AG09309 (cell line): Measurements from ENCODE around the gene FAM171A2.
"Not testable (repeated sequence)": the region's sequence is repeated elsewhere in the genome, so short reads cannot be mapped to it uniquely, and the experiment has no call there.

Source experiments
- DNase-seq: peaks from one replicate; pipeline ENCODE4 v3.0.0-alpha.2; 2010; ENCODE audit warnings: low read depth
- H3K4me3 ChIP-seq: 2 replicates; pipeline ENCODE4 v1.5.1; 2011; ENCODE audit warnings: mild to moderate bottlenecking, low read depth, low read length, moderate library complexity; ENCODE audit not compliant: control insufficient read depth
- CTCF ChIP-seq: IDR thresholded peaks from 2 replicates; pipeline ENCODE4 v1.5.1; 2011; ENCODE audit warnings: mild to moderate bottlenecking, low read depth, low read length, inconsistent platforms; ENCODE audit not compliant: insufficient read depth, control insufficient read depth; ENCODE audit errors: missing control alignments

FAM171A2 gene

DNA sequence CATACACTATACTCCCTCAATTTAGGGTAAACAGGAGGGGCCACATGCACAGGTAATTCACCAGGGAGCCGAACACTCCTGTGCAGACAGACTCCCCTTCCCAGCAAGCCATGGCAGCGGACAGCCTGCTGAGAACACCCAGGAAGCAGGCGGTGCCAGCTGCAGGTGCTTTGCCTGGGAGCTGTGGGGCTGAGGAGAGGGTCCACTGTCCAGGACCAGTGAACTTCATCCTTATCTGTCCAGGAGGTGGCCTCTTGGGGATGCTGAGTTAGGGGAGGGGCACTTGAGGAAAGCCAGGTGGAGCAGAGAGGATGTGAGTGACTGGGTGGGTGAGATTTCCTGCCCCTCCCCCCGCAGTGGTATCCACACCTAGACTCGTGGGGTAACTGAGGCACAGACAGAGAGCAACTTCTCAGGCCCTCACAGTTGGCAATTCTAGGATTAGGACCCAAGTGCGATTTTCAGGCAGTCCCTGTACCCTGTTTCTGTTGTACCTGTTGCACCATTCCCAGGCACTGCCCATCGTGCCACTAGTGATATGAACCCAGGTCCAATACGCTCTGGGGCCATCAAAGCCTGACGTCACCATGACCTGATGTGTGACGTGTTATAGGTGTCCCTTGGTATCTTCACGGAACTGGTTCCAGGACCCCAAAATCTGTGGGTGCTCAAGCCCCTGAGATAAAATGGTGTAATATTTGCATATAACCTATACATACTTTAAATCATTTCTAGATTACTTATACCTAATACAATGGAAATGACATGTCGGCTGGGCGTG lies 17.4 kb downstream of the FAM171A2 start:
- DNase-seq = no peak
- peak overlapping the region; percentile 92 for H3K4me3 ChIP-seq
- TF ChIP-seq CTCF = no peak

DNA sequence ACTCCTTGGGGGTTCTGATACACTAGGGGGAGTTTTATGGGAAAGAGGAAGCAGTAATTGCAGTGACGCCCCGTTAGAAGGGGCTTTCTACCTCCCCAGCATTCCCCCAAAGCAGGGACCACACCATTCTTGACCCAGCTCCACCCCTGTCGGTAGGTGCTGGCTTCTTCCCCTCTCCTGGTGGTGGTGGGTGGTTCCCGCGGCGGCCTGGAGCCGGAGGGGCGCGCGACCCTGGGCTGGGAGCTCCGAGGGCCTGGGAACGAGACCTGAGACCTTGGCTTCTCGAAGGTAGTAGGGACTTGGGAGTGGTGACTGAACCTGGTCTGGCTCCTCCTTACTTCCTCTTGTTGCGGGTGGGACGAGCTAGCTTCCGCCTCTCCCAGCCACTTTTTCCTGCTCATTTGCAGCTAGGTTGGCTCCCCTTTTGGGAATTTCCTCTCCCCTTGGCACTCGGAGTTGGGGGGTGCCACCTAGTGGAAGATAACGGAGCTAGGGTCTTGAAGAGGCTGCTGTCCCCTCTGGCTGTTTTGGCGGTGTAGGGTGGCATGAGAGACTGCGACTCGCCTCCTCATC lies 18.1 kb downstream of the FAM171A2 start:
- H3K4me3 ChIP-seq = peak overlapping the region; percentile 92
- DNase-seq = no peak
- TF ChIP-seq CTCF = peak; percentile 70

- peak within 1 kb of the TSS; percentile 92 for H3K4me3 ChIP-seq
- peak; percentile 94 for DNase-seq
- TF ChIP-seq CTCF = no peak
These were observed 18.7 kb downstream of the FAM171A2 start, which contains the start of gene GRN for GRCh38 chr17:44344939-44345453. TSS of gene GRN (plus strand) at chr17:44345302. CDS start at chr17:44349165, 3,863 bp downstream.

DNA sequence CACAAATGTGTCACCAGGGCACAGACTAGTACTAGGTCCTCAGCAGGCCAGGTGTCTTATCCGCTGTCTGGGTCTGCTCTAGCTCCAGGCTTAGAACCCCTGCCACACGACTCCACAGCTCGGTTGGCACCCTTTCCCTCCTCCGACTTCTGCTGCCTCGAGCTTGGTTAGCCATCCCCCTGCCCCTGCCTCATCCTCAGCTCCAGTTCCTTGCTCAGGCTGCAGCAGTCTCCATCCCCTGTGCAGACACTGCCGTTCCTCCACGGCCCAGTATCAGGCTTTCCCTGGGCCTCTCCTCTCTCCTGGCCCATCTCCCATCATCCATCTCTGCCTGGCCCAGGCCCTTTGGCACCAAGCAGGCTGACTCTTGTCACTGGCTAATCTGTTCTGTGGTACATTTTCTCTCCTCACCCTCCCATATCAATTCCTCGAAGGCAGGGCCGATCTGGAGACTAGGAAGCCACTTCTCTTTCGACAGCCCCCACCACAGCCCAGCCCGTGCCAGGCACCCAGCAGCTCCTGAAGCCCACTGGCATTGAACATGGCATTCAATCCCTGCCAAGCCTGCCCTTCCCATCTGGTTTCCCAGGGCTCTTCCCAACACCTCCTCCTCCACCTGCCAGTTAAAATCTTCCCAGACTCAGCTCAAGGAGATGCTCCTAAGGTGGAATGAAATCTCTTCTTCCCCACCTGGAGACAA lies 20.0 kb downstream of the FAM171A2 start:
- DNase-seq = no peak
- no peak for TF ChIP-seq CTCF
- no peak overlapping the region for H3K4me3 ChIP-seq

GRCh38 chr17:44340553-44340952 lies 23.1 kb downstream of the FAM171A2 start:
- DNase-seq, H3K4me3 ChIP-seq: not testable (repeated sequence)

- H3K4me3 ChIP-seq = no peak overlapping the region
- DNase-seq = no peak
- TF ChIP-seq CTCF = no peak
These were observed 25.0 kb downstream of the FAM171A2 start for GRCh38 chr17:44338702-44339101.

DNA sequence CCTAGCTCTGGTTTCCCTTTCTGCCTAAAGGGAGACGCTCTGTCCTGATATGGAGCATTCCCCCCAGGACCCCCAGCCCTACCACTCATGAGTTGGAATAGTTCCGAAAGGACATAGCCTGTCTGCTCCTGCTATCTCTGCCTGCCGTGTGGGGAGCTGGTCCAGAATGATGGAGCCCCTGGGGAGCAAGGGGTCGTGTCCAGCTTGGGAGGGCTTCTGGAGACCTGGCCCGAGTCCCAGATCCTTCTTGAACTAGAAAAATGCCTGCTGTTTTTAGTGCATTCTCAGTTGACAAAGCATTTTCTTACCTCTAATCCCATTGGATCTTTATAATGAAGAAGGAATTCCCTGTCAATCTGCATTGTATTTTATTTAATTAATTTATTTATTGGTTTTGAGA lies 27.7 kb downstream of the FAM171A2 start:
- no peak overlapping the region for H3K4me3 ChIP-seq
- TF ChIP-seq CTCF = no peak
- no peak for DNase-seq
